AG04450 (cell line): ENCODE measurements around the gene FHIT. TPM values are rescaled to one million over a fixed set of nuclear protein-coding genes. Genes with fewer than 3 reads are reported as not detected.

Experiments
- CTCF ChIA-PET: fragments of 300-600, 350-600 bp; formaldehyde crosslinking; extraction: SDS; loops from one replicate; lab custom pipeline; 2022; ENCODE audit warnings: antibody characterized with exemption, inconsistent platforms; lab: Charles Lee
- POLR2A ChIA-PET: fragments of 350-600 bp; formaldehyde crosslinking; extraction: SDS; loops from one replicate; lab custom pipeline; 2021; ENCODE audit warnings: antibody characterized with exemption, inconsistent platforms; lab: Yijun Ruan, JAX
- DNase-seq: peaks from one replicate; pipeline ENCODE4 v3.0.0-alpha.2; 2011; ENCODE audit warnings: low read depth, low spot score
- H3K27ac ChIP-seq: one replicate; pipeline ENCODE4 v1.5.1; 2012; ENCODE audit warnings: low read depth, low read length, control low read depth
- H3K27me3 ChIP-seq: one replicate; pipeline ENCODE4 v1.6.0; 2012; ENCODE audit warnings: low read length; ENCODE audit not compliant: control insufficient read depth, insufficient read depth
- H3K4me3 ChIP-seq: 2 replicates; pipeline ENCODE4 v1.5.1; 2011; ENCODE audit warnings: mild to moderate bottlenecking, low read depth, low read length, control low read depth
- H3K9me3 ChIP-seq: 2 replicates; pipeline ENCODE4 v1.5.1; 2012; ENCODE audit warnings: low read length; ENCODE audit not compliant: control insufficient read depth, insufficient read depth
- CTCF ChIP-seq: IDR thresholded peaks from 2 replicates; pipeline ENCODE4 v1.5.1; 2011; ENCODE audit warnings: low read depth, low read length, control low read depth, inconsistent platforms
- polyA plus RNA-seq: library from polyadenylated mRNA; depleted of rRNA; stranded (reverse); fragments of >200 nt; gene quantifications from 2 replicates; pipeline ENCODE4 v1.2.3, GENCODE V29; 2011

Gene FHIT
- polyA plus RNA-seq, 1 experiment, result 0.17 TPM

GRCh38 chr3:60219501-60219900 is 1031.8 kb downstream of the FHIT start:
- Histone ChIP-seq H3K4me3 (no peak overlapping the region), H3K9me3 (no peaks in the 10 kb centered on the region), H3K27me3 (no peaks in the 10 kb centered on the region), H3K27ac (no peak overlapping the region)
- DNase-seq, result no peak
- TF ChIP-seq CTCF, result no peak
- ChIA-PET POLR2A (no interaction called here), CTCF (no interaction called here)

DNA sequence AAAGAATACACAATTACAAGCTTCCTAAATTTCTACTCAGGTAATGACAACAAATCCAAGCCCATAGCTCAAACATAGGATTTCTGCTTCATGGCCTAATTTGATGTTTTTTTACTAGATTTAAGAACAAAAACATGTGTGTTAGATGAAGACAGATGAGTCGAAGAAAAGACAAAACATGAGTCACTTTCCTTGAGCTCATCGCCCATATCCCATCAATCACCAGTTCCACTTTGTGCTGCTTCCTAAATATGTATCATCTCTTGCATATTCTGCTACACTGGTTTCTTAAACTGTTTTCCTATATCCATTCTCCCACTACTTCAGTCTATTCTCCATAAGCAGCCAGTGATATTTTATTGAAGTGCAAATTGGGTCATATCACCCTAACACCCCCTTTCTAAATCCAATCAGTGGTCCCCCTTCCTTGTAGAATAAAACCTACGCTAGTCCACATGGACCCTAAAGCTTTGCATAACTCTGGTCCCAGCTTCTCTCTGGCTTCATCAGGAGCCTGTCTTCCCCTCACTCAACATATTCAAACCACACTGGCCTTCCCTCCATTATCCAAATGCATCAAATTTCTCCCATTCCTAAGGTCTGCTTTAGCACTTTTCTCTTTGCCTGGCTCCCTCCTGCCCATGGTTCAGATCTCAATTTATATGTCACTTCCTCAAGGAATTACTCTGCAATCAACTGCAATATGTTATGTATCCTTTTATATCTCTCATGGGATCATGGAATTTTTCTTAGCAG is 1033.9 kb downstream of the FHIT start:
- ChIA-PET POLR2A (no interaction called here), CTCF (interaction anchor here (0.8 kb wide), 1 partner anchor 11 kb away, joined by 3 read pairs; no protein-coding TSS in a partner anchor)
- Histone ChIP-seq H3K4me3 (no peak overlapping the region), H3K27me3 (no peaks in the 10 kb centered on the region), H3K27ac (no peak overlapping the region), H3K9me3 (no peaks in the 10 kb centered on the region)
- TF ChIP-seq CTCF, result no peak
- DNase-seq, result no peak

DNA sequence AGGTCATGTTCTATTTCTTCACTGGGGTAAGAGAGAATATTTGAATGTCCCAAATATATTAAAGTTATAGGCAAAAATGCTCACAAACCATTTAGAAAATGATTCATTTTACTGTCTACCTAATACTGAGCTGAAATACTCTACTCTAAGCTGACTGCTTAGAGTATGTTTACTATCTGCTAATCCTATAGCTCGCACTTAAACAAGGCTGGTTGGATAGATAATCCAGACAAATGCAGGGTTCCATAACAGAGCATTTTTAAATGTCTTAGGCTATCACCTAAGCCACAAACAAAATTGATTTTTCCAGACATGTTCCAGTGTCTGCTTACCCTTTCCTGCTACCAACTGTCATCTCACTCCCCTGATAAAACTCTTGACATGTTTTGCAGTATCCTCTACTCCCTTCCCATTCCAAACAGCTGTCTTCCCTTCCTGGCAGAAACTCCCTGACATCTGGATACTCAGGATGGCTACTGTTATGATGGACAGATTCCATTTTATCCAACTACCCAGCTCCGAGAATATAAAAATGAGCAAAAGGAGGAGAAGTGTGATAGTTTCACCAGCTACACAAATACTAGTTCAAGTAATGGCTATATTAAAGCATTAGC is 1034.7 kb downstream of the FHIT start:
- CTCF ChIA-PET, result interaction anchor here (0.8 kb wide), 1 partner anchor 10 kb away, joined by 3 read pairs; no protein-coding TSS in a partner anchor
- no peak for TF ChIP-seq CTCF
- H3K9me3 ChIP-seq, result no peaks in the 10 kb centered on the region
- no peaks in the 10 kb centered on the region for H3K27me3 ChIP-seq
- no peak overlapping the region for H3K4me3 ChIP-seq
- POLR2A ChIA-PET, result no interaction called here
- no peak overlapping the region for H3K27ac ChIP-seq
- DNase-seq, result no peak

GRCh38 chr3:60215946-60216345 is 1035.3 kb downstream of the FHIT start:
- Histone ChIP-seq H3K9me3 (no peaks in the 10 kb centered on the region), H3K27me3 (no peaks in the 10 kb centered on the region), H3K27ac (no peak overlapping the region), H3K4me3 (no peak overlapping the region)
- POLR2A ChIA-PET, result no interaction called here
- CTCF ChIA-PET, result interaction anchor here (0.6 to 0.7 kb wide), 2 partner anchors 603 to 1222 kb away, joined by 3 read pairs; no protein-coding TSS in a partner anchor
- no peak for DNase-seq
- no peak for TF ChIP-seq CTCF

GRCh38 chr3:60207905-60208304 is 1043.3 kb downstream of the FHIT start:
- ChIA-PET CTCF (no interaction called here), POLR2A (no interaction called here)
- Histone ChIP-seq H3K9me3 (no peaks in the 10 kb centered on the region), H3K27ac (no peak overlapping the region), H3K27me3 (no peaks in the 10 kb centered on the region), H3K4me3 (no peak overlapping the region)
- TF ChIP-seq CTCF, result no peak
- no peak for DNase-seq
